Loucy (cell line): ENCODE measurements around the gene DHX16.
"Not testable (repeated sequence)": the region's sequence is repeated elsewhere in the genome, so short reads cannot be mapped to it uniquely, and the experiment has no call there.

Experiments
- H2AFZ ChIP-seq: fragments of 200-600 bp; sonication (generic); 2 replicates; pipeline ENCODE4 v1.6.0; 2016; ENCODE audit warnings: antibody characterized with exemption, mild to moderate bottlenecking, low read length, moderate library complexity
- H3F3A ChIP-seq: fragments of 200-600 bp; 2 replicates; pipeline ENCODE4 v1.6.0; 2016; ENCODE audit warnings: antibody characterized with exemption, low read depth, mild to moderate bottlenecking
- H3K27me3 ChIP-seq: fragments of 200-600 bp; sonication (generic); 2 replicates; pipeline ENCODE4 v1.6.1; 2014; ENCODE audit warnings: low read length, mild to moderate bottlenecking; ENCODE audit not compliant: insufficient read depth, poor library complexity, severe bottlenecking
- H3K36me3 ChIP-seq: fragments of 200-600 bp; sonication (generic); 2 replicates; pipeline ENCODE4 v1.6.1; 2016; ENCODE audit warnings: low read length; ENCODE audit not compliant: insufficient read depth
- H3K4me1 ChIP-seq: fragments of 200-600 bp; sonication (generic); 2 replicates; pipeline ENCODE4 v1.5.1; 2014; ENCODE audit warnings: low read length, mild to moderate bottlenecking; ENCODE audit not compliant: insufficient read depth, poor library complexity, severe bottlenecking
- H3K4me2 ChIP-seq: fragments of 200-600 bp; sonication (generic); 2 replicates; pipeline ENCODE4 v1.6.0; 2014; ENCODE audit warnings: antibody characterized with exemption, low read length, low read depth, mild to moderate bottlenecking; ENCODE audit not compliant: poor library complexity, severe bottlenecking
- H3K4me3 ChIP-seq: fragments of 200-600 bp; sonication (generic); 2 replicates; pipeline ENCODE4 v1.5.1; 2014; ENCODE audit warnings: low read length, mild to moderate bottlenecking, mixed read lengths; ENCODE audit not compliant: poor library complexity, severe bottlenecking
- H3K79me2 ChIP-seq: fragments of 200-600 bp; sonication (generic); 2 replicates; pipeline ENCODE4 v1.6.1; 2014; ENCODE audit warnings: low read length; ENCODE audit not compliant: insufficient read depth
- H3K9ac ChIP-seq: fragments of 200-600 bp; sonication (generic); 2 replicates; pipeline ENCODE4 v1.6.0; 2014; ENCODE audit warnings: mild to moderate bottlenecking, low read depth, low read length, moderate library complexity; ENCODE audit not compliant: poor library complexity, severe bottlenecking
- H3K9me2 ChIP-seq: fragments of 200-600 bp; sonication (generic); replicated peaks from 2 replicates; pipeline ENCODE4 v1.6.1; 2016; ENCODE audit warnings: low read depth, low read length, mixed read lengths
- H3K9me3 ChIP-seq: fragments of 200-600 bp; sonication (generic); 2 replicates; pipeline ENCODE4 v1.6.1; 2014; ENCODE audit warnings: mild to moderate bottlenecking, antibody characterized with exemption, low read length, low read depth; ENCODE audit not compliant: insufficient read depth
- H4K20me1 ChIP-seq: fragments of 200-600 bp; sonication (generic); 2 replicates; pipeline ENCODE4 v1.6.0; 2014; ENCODE audit warnings: antibody characterized with exemption, low read length, mild to moderate bottlenecking; ENCODE audit not compliant: insufficient read depth, poor library complexity, severe bottlenecking
- EZH2phosphoT487 ChIP-seq: fragments of 200-600 bp; IDR thresholded peaks from 2 replicates; pipeline ENCODE4 v1.6.1; 2018; ENCODE audit warnings: antibody characterized with exemption, mild to moderate bottlenecking, moderate library complexity, borderline replicate concordance
- TF ChIP-seq, protein P1 (sequence below): fragments of 200-600 bp; sonication (generic); conservative IDR thresholded peaks from 2 replicates; pipeline ENCODE4 v1.5.1; 2014; ENCODE audit warnings: mild to moderate bottlenecking, antibody characterized with exemption, low read length

The DHX16 gene

DNA sequence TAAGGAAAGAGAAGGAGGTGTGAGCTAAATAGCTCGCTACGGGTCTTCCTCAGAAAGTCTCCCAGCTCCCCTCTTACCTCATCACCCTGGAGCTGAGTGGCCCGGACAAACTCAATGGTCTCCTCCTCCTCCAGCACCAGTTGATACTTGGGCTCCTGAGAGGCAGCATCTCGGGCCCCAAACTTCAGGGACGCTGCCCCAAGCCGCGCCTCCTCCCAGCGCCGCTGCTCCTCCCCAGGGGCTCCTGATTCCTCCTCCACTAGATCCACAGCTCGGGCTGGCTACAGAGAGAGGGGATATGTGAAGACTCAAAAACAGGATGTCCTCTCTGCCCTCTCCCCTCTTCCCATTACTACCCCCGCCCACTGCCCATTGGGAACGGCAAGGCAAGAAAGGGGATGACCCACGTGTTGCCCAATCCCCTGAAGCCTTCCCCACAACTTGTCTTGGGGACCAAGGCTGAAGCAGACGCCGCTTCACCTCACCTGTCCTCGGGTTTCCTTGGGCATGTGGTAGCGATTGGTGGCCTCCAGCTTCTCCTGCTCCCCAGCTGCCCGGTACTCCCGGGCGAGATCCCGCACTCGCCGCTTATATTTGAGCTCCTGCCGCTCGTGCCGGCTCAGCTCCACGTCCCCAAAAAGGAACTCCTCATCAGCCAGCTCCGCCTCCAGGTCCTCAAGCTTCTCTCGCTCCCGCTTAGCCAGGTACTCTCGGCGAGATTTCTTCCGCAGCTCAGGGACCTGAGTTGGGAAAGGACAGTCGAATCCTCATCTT is 7.6 kb downstream of the DHX16 start:
- no peaks in the 10 kb centered on the region for H3K4me1 ChIP-seq
- peaks cover 34% of the 10 kb centered on the region; the same call in 1 of the 2 replicates for H3K36me3 ChIP-seq

DNA sequence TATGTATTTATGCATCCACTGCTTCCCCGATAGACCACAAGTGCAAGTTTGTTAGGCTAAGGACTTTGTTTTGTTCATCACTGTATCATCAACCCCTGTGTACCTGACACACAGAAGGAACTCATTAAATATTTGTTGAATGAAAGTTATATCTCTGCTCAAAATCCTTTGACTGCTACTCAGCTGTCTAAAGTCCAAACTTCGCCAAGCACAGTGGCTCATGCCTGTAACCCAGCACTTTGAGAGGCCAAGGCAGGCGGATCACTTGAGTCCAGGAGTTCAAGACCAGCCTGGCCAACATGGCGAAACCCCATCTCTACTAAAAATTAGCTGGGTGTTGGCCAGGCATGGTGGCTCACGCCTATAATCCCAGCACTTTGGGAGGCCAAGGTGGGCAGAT is 14.9 kb downstream of the DHX16 start:
- H3K9me2 ChIP-seq, H3K4me1 ChIP-seq, H3K79me2 ChIP-seq, H3K27me3 ChIP-seq, H3K4me2 ChIP-seq, H3F3A ChIP-seq, H3K9ac ChIP-seq, H3K9me3 ChIP-seq, H2AFZ ChIP-seq, H3K4me3 ChIP-seq, H4K20me1 ChIP-seq: not testable (repeated sequence)
- peaks cover 78% of the 10 kb centered on the region; the same call in 1 of the 2 replicates for H3K36me3 ChIP-seq

More for the DNA sequence above, 7.6 kb downstream of the DHX16 start:
- no peaks in the 10 kb centered on the region for H4K20me1 ChIP-seq
- H3K9ac ChIP-seq, result no peak overlapping the region
- no peaks in the 10 kb centered on the region for H3K9me3 ChIP-seq
- H2AFZ ChIP-seq, result no peak overlapping the region
- TF ChIP-seq, protein P1, sequence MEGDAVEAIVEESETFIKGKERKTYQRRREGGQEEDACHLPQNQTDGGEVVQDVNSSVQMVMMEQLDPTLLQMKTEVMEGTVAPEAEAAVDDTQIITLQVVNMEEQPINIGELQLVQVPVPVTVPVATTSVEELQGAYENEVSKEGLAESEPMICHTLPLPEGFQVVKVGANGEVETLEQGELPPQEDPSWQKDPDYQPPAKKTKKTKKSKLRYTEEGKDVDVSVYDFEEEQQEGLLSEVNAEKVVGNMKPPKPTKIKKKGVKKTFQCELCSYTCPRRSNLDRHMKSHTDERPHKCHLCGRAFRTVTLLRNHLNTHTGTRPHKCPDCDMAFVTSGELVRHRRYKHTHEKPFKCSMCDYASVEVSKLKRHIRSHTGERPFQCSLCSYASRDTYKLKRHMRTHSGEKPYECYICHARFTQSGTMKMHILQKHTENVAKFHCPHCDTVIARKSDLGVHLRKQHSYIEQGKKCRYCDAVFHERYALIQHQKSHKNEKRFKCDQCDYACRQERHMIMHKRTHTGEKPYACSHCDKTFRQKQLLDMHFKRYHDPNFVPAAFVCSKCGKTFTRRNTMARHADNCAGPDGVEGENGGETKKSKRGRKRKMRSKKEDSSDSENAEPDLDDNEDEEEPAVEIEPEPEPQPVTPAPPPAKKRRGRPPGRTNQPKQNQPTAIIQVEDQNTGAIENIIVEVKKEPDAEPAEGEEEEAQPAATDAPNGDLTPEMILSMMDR, result no peak
- TF ChIP-seq EZH2phosphoT487, result no peak
- H3K27me3 ChIP-seq, result no peaks in the 10 kb centered on the region
- H3K9me2 ChIP-seq, result no peaks in the 10 kb centered on the region
- no peak overlapping the region for H3K4me2 ChIP-seq
- 0 out of 2 replicates have a peak, but pooled peaks cover 4% of the 10 kb centered on the region for H3K79me2 ChIP-seq
- no peak overlapping the region for H3K4me3 ChIP-seq
- H3F3A ChIP-seq, result no peaks in the 10 kb centered on the region

DNA sequence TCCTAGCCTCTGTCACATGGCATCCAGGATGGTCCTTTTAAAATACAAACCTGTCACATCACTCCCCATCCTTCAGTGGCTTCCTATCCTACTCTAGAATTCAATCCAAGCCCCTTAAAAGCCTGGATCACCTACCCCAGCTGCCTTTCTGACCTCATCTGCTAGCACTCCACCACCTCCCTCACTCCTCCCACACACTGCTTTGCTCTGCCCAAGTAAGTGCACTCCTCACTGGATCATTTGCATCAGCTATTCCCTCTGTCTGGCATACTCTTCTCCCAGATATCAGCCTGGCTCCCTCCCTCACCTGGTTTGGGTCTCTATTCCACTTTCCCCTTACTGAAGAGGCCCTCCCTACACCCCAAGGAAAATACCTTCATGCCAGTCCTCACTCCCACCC is 15.4 kb downstream of the DHX16 start:
- no peak overlapping the region for H3K9ac ChIP-seq
- no peaks in the 10 kb centered on the region for H4K20me1 ChIP-seq
- no peaks in the 10 kb centered on the region for H3K9me3 ChIP-seq
- peaks cover 78% of the 10 kb centered on the region; the same call in 1 of the 2 replicates for H3K36me3 ChIP-seq
- H3K4me3 ChIP-seq, result no peak overlapping the region
- H3K4me2 ChIP-seq, result no peak overlapping the region
- H3K4me1 ChIP-seq, result no peaks in the 10 kb centered on the region
- H3K27me3 ChIP-seq, result no peaks in the 10 kb centered on the region
- no peaks in the 10 kb centered on the region for H3K9me2 ChIP-seq
- no peaks in the 10 kb centered on the region; the same call in 1 of the 2 replicates for H3F3A ChIP-seq
- no peak for TF ChIP-seq EZH2phosphoT487
- TF ChIP-seq, protein P1, result no peak
- H2AFZ ChIP-seq, result no peak overlapping the region
- no peaks in the 10 kb centered on the region for H3K79me2 ChIP-seq

DNA sequence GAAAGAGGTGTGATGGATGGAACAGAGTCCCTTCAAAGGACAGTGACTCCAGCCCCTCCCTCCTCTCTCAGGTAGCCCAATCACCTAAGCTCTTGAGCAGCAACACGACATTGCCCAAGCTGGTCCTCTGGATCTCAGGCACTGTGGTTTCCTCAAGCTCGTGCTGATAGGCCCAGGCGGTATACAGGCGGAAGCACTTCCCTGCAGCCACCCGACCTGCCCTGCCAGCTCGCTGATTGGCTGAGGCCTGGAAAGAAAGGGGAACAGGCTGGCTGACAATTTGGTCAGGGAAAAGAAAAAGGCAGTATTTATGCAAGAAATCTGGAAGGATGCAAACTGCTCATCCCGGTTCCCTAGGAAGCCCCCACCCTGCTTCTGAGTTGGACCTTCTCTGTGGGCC is 16.3 kb downstream of the DHX16 start:
- Histone ChIP-seq H2AFZ (no peak overlapping the region), H3K4me1 (no peaks in the 10 kb centered on the region), H3K4me2 (no peak overlapping the region), H3K36me3 (peaks cover 77% of the 10 kb centered on the region; the same call in 1 of the 2 replicates), H3F3A (no peaks in the 10 kb centered on the region; the same call in 1 of the 2 replicates), H3K9me3 (no peaks in the 10 kb centered on the region), H3K4me3 (no peak overlapping the region), H3K9ac (no peak overlapping the region), H3K27me3 (no peaks in the 10 kb centered on the region), H3K9me2 (no peaks in the 10 kb centered on the region), H3K79me2 (no peaks in the 10 kb centered on the region), H4K20me1 (no peaks in the 10 kb centered on the region)
- no peak for TF ChIP-seq EZH2phosphoT487
- TF ChIP-seq, protein P1, result no peak
